GM10266 (cell line): ENCODE results near the gene MRM2.

Experiments used
- DNase-seq: peaks from one replicate; pipeline ENCODE4 v3.0.0; 2012; ENCODE audit errors: extremely low spot score
- TF ChIP-seq, protein P1 (sequence below): IDR thresholded peaks from 2 replicates; pipeline ENCODE4 v1.5.1; 2012; ENCODE audit warnings: mild to moderate bottlenecking, low read depth; ENCODE audit not compliant: control insufficient read depth, insufficient read depth; ENCODE audit errors: missing control alignments

MRM2 gene

DNA sequence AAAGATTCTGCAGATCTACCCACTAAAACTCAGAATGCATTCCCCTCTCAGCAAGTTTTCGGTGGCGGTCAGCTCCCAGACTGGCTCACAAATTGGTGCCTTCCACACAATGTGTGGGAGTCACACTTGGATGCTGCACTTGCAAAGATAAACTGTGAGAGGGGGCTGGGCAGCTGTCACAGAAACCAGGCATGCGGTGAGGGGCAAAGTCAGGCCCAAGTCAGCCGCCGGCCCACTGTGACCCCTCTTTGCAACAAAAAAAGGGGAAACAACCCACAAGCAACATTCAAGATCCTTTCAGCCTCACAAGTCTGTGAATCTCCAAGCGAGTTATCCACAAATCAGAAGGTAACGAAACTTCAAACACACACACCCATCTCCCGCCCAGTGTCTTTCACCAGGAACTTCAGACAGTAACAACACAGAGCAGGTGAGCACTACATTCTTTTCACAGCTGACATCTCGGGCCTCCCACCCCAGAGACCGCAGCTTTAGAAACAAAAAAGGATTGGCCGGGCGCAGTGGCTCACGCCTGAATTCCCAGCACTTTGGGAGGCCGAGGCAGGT, 40.3 kb upstream of the MRM2 start:
- DNase-seq, result no peak
- TF ChIP-seq, protein P1, sequence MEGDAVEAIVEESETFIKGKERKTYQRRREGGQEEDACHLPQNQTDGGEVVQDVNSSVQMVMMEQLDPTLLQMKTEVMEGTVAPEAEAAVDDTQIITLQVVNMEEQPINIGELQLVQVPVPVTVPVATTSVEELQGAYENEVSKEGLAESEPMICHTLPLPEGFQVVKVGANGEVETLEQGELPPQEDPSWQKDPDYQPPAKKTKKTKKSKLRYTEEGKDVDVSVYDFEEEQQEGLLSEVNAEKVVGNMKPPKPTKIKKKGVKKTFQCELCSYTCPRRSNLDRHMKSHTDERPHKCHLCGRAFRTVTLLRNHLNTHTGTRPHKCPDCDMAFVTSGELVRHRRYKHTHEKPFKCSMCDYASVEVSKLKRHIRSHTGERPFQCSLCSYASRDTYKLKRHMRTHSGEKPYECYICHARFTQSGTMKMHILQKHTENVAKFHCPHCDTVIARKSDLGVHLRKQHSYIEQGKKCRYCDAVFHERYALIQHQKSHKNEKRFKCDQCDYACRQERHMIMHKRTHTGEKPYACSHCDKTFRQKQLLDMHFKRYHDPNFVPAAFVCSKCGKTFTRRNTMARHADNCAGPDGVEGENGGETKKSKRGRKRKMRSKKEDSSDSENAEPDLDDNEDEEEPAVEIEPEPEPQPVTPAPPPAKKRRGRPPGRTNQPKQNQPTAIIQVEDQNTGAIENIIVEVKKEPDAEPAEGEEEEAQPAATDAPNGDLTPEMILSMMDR, result no peak

GRCh38 chr7:2281541-2281940, 39.5 kb upstream of the MRM2 start:
- DNase-seq, result no peak
- TF ChIP-seq, protein P1, result no peak

- no peak for DNase-seq
- TF ChIP-seq, protein P1, result no peak
These were observed 38.4 kb upstream of the MRM2 start for GRCh38 chr7:2280424-2280823.

DNA sequence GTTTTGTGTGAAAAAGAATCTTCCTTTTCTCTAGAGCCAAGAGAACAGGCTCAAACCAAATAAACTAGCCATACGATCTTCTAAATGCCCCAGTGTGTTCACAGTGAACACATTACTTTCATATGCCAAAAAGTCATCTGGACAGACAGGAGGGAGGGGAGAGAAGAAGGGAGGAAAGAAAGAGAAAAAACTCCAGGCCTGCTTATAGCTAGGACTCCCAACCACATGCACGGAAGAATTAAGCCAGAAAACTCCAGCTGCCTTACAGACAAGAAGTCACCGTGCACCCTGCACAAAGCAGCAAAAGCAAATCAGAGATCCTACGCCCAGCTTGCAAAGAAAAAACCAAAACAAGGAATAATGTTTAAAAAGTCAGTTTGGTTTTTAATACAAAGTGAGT, 37.9 kb upstream of the MRM2 start:
- TF ChIP-seq, protein P1, result no peak
- no peak for DNase-seq

DNA sequence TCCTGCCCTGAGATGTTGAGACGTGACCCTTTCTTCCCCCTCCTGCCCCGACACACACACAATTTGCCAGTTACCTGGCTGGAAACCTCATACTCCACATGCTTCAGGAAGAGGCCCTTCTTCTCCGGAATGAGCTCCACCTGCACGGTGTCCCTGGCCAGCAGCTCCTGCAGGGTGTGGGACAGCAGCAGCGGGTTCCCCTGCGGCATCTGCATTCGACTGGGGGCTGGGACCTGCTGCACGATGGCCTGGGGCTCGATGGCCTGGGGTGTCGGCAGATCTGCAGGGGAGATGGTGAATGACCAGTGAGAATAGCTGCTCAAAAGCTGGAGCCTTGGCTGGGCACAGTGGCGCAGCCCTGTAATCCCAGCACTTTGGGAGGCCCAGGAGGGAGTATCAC, 36.0 kb upstream of the MRM2 start:
- TF ChIP-seq, protein P1, result no peak
- DNase-seq, result no peak

DNA sequence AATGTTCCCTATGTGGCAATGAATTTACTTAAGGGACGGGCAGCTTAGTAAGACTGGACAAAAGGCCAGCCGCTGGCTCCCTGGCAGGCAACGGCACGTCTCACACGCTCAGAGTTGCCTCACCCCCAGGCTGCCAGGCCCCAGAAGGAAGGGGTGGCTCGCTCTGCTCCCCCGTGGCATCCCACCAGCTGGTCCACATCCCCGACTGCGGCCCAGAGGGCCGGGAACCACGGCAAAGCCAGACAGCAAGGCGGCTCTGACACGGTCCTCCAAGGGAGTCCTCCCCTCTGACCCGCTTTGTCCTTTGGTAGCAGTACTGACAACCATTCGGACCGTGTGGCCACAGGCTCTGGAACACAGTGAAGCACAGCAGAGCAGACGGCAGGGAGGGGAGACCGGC, 34.1 kb upstream of the MRM2 start:
- no peak for DNase-seq
- TF ChIP-seq, protein P1, result no peak

GRCh38 chr7:2275101-2275500, 33.1 kb upstream of the MRM2 start:
- no peak for DNase-seq
- TF ChIP-seq, protein P1, result no peak
